Measurements from ENCODE around the gene FOXC1.

Gene FOXC1

GRCh38 chr6:1594445-1595200 is 15.1 kb upstream of the FOXC1 start:
- no peak for DNase-seq (ENCODE audit: low read depth)
- H3K4me3 ChIP-seq (ENCODE audit: low read depth, low read length): no peak overlapping the region
- TF ChIP-seq CTCF (conservative IDR thresholded peaks at IDR 0.05; ENCODE audit: low read depth, low read length): no peak

- H3K4me3 ChIP-seq (ENCODE audit: low read depth, low read length): no peak overlapping the region
- DNase-seq (ENCODE audit: low read depth): no peak
- no peak for TF ChIP-seq CTCF (conservative IDR thresholded peaks at IDR 0.05; ENCODE audit: low read depth, low read length)
Measured at GRCh38 chr6:1595271-1596087, 14.2 kb upstream of the FOXC1 start.

- peak overlapping the region; percentile 38 for H3K4me3 ChIP-seq (ENCODE audit: low read depth, low read length)
- DNase-seq (ENCODE audit: low read depth): peak; percentile 65
- peak; percentile 92 for TF ChIP-seq CTCF (conservative IDR thresholded peaks at IDR 0.05; ENCODE audit: low read depth, low read length)
Measured at GRCh38 chr6:1596088-1596852, 13.4 kb upstream of the FOXC1 start.

GRCh38 chr6:1597121-1597744 is 12.5 kb upstream of the FOXC1 start:
- H3K4me3 ChIP-seq (ENCODE audit: low read depth, low read length): no peak overlapping the region
- DNase-seq (ENCODE audit: low read depth): no peak
- no peak for TF ChIP-seq CTCF (conservative IDR thresholded peaks at IDR 0.05; ENCODE audit: low read depth, low read length)

GRCh38 chr6:1597924-1598323 is 11.8 kb upstream of the FOXC1 start:
- DNase-seq (ENCODE audit: low read depth): no peak
- no peak overlapping the region for H3K4me3 ChIP-seq (ENCODE audit: low read depth, low read length)
- TF ChIP-seq CTCF (conservative IDR thresholded peaks at IDR 0.05; ENCODE audit: low read depth, low read length): no peak

GRCh38 chr6:1598433-1598832 is 11.3 kb upstream of the FOXC1 start:
- DNase-seq (ENCODE audit: low read depth): no peak
- no peak overlapping the region for H3K4me3 ChIP-seq (ENCODE audit: low read depth, low read length)
- TF ChIP-seq CTCF (conservative IDR thresholded peaks at IDR 0.05; ENCODE audit: low read depth, low read length): no peak
